SK-N-SH treated with all-trans-retinoic acid at 6 μM for 48 hours (cell line): ENCODE measurements around the gene ADRA1B.

ENCODE experiments used
- GLIS3 ChIP-seq: fragments of 250-450 bp; sonication (Bioruptor Pico); IDR thresholded peaks from 2 replicates; pipeline ENCODE4 v1.5.0; 2020; ENCODE audit warnings: mild to moderate bottlenecking, moderate library complexity
- ISL1 ChIP-seq: fragments of 250-450 bp; sonication (Bioruptor Pico); IDR thresholded peaks from 2 replicates; pipeline ENCODE4 v2.1.2; 2022; ENCODE audit warnings: mild to moderate bottlenecking, moderate library complexity
- OSR1 ChIP-seq: fragments of 250-450 bp; sonication (Bioruptor Pico); IDR thresholded peaks from 2 replicates; pipeline ENCODE4 v1.8.0; 2022; ENCODE audit warnings: moderate library complexity, mild to moderate bottlenecking, inconsistent platforms

- TF ChIP-seq ISL1 (CRISPR knock-in tag) (no peak), GLIS3 (CRISPR knock-in tag) (no peak), OSR1 (CRISPR knock-in tag) (no peak)
Observed at GRCh38 chr5:159992566-159992965, 76.3 kb downstream of the ADRA1B start.
